Activated T-helper 1 cell treated with anti-CD3 and anti-CD28 coated beads, Interleukin-2, amount 50 U/mL, for 16 hours (primary cell): ENCODE measurements around the gene TMEM30B.
"Not testable (repeated sequence)": the region's sequence is repeated elsewhere in the genome, so short reads cannot be mapped to it uniquely, and the experiment has no call there.

ENCODE experiments used
- DNase-seq, 2 donors: peaks; one replicate each; pipeline ENCODE4 v3.0.0-alpha.2; 2020; ENCODE audit warnings: low read depth in 1 of 2, low spot score in 1 of 2

Gene TMEM30B

GRCh38 chr14:61266891-61267740 lies 14.0 kb downstream of the TMEM30B start:
- no peak for DNase-seq

- DNase-seq, result no peak
These were observed 14.7 kb downstream of the TMEM30B start for GRCh38 chr14:61266436-61266835.

GRCh38 chr14:61264651-61265050 lies 16.5 kb downstream of the TMEM30B start:
- DNase-seq, result no peak

- DNase-seq, result no peak
These were observed 17.0 kb downstream of the TMEM30B start for GRCh38 chr14:61264010-61264571.

GRCh38 chr14:61262082-61262481 lies 19.1 kb downstream of the TMEM30B start:
- no peak for DNase-seq

GRCh38 chr14:61260939-61261776 lies 20.0 kb downstream of the TMEM30B start:
- no peak for DNase-seq

- DNase-seq, result no peak
These were observed 22.2 kb downstream of the TMEM30B start for GRCh38 chr14:61258985-61259384.

GRCh38 chr14:61257469-61258057 lies 23.6 kb downstream of the TMEM30B start:
- no peak for DNase-seq

GRCh38 chr14:61256826-61257468 lies 24.2 kb downstream of the TMEM30B start:
- DNase-seq, result no peak

- no peak for DNase-seq
These were observed 25.2 kb downstream of the TMEM30B start for GRCh38 chr14:61255968-61256367.

- no peak for DNase-seq
These were observed 26.2 kb downstream of the TMEM30B start for GRCh38 chr14:61254808-61255526.

- no peak for DNase-seq
These were observed 27.9 kb downstream of the TMEM30B start for GRCh38 chr14:61253064-61253738.

- peak in 1 of 2 donors; percentile 20 for DNase-seq
These were observed 28.6 kb downstream of the TMEM30B start for GRCh38 chr14:61252369-61253063.

- DNase-seq, result no peak
These were observed 31.1 kb downstream of the TMEM30B start for GRCh38 chr14:61250063-61250462.

- no peak for DNase-seq
These were observed 33.2 kb downstream of the TMEM30B start for GRCh38 chr14:61247935-61248334.

GRCh38 chr14:61246721-61247120 lies 34.4 kb downstream of the TMEM30B start:
- DNase-seq, result no peak

- DNase-seq, result no peak
These were observed 37.1 kb downstream of the TMEM30B start for GRCh38 chr14:61244009-61244408.

GRCh38 chr14:61240206-61240605 lies 40.9 kb downstream of the TMEM30B start:
- DNase-seq, result no peak

GRCh38 chr14:61239285-61239684 lies 41.9 kb downstream of the TMEM30B start:
- DNase-seq, result not testable (repeated sequence)
